HG02943 (cell line): ENCODE data around the gene INTS2.
"Not testable (repeated sequence)": the region's sequence is repeated elsewhere in the genome, so short reads cannot be mapped to it uniquely, and the experiment has no call there.

Experiments used
- ATAC-seq: cut with Tn5 transposase; IDR thresholded peaks from one replicate; pipeline ENCODE4 v1.9.1; 2021; ENCODE audit warnings: mild to moderate bottlenecking, low read depth, moderate library complexity; ENCODE audit not compliant: unreplicated experiment

Gene INTS2

DNA sequence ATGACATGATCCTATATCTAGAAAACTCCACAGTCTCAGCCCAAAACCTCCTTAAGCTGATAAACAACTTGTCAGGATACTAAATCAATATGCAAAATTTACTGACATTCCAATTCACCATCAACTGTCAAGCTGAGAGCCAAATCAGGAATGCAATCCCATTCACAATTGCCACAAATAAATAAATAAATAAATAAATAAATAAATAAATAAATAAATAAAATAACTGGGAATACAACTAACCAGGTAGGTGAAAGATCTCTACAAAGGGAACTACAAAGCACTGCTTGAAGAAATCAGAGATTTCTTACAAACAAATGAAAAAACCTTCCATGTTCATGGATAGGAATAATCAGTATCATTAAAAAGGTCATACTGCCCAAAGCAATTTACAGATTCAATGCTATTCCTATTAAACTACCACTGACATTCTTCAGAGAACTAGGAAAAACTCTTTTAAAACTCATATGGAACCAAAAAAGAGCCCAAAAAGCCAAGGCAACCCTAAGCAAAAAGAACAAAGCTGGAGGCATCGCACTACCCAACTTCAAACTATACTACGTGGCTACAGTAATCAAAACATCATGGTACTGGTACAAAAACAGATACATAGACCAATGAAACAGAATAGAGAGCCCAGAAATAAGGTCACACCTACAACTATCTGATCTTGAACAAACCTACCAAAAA, 102.2 kb downstream of the INTS2 start:
- ATAC-seq: no peak

DNA sequence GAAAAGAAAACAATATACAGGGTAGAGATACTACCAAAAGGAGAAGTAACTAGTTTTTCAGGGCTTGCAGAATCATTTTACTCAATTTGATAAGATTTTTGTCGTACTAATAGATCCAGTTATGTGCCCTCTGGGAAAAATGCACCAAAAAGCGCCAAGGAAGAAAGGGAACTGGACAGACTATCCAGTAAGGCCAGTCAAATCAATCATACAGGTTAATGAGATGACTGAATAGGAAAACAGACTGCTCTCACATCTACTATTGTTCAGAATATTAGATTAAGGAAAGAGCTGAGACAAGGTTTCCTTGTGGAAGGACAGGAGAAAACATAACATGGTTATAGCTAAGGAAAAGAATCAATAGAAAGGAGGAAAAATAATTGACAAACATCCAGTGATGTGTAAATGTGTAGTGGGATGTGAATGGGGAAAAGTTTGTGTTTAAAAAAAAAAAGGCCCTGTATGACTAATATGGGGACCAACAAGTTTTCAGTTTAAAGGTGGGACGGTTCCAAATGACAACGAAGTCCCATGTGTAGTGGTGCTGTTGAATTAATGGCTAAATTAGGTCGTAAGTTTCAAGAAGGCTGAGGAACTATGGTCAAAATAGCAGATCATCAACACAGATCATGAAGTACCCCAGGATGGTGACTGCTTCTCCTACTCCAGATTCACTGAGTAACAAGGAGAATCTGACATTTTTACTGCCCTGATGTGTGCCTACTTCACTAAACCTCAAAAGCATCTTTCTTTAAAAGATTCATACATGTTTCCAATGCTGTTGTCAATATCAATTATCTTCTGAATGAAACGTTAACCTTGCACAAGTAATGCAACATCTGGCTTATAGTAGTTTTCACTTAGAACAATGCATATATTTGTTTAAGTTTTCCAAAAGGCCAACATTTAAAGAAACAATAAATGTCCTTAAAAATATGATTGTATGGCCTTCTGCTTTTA, 105.2 kb downstream of the INTS2 start:
- no peak for ATAC-seq

DNA sequence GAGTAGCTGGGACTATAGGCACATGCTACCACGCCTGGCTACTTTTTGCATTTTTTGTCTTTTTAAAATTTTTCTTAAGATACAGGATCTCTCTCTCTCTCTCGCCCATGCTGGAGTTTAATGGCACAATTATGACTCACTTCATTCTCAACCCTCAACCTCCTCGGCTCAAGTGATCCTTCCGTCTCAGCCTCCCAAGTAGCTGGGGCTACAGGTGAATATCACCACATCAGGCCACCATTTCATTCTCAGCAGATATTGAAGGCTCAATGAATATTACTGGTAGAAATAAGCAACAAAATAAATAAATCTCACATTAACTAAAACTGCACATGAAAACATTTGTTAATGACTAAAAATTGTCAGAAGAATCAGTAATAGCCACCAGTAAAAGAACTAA, 106.1 kb downstream of the INTS2 start:
- ATAC-seq: no peak

DNA sequence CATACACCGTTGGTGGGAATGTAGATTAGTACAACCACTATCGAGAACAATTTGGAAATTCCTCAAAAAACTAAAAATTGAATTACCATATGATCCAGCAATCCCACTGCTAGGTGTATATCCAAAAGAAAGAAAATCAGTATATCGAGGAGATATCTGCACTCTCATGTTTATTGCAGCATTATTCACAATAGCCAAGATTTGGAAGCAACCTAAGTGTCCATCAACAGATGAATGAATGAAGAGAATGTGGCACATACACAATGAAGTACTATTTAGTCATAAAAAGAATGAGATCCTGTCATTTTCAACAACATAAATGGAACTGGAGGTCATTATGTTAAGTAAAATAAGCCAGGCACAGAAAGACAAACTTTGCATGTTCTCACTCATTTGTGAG, 108.5 kb downstream of the INTS2 start:
- ATAC-seq: not testable (repeated sequence)

DNA sequence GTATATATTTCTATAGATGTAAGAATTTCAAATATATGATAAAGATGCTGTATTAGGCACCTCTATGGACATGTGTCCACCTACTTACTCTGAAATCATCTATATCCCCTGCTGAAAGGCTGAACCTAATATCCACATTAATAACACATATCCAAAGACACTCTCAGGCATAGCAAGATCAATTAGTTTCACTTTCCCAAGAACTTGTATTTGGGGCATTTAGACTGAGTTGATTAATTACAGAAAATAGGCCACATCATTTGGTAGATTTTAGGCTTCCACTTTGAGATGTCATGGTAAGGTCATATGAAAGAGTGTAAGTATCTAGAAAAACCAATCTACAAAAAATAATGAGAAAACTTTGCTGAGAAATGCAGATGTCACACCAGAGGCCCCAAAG, 109.6 kb downstream of the INTS2 start:
- ATAC-seq: no peak

DNA sequence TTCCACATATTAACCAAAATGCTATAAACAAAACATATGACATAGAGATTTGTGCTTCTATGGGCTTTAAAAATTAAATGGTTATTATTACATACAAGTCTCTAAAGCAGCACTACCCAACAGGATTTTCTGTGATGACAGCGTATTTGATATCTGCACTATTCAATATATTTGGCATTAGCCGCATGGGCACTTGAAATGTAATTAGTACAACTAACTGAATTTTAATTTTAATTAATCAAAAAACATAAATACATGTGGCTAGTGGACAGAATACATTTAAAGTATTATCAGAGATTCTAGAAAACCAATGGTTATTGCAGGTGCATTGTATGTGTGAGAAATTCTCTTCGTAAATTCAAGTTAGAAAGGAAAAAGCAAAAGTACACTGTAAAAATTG, 110.3 kb downstream of the INTS2 start:
- no peak for ATAC-seq

DNA sequence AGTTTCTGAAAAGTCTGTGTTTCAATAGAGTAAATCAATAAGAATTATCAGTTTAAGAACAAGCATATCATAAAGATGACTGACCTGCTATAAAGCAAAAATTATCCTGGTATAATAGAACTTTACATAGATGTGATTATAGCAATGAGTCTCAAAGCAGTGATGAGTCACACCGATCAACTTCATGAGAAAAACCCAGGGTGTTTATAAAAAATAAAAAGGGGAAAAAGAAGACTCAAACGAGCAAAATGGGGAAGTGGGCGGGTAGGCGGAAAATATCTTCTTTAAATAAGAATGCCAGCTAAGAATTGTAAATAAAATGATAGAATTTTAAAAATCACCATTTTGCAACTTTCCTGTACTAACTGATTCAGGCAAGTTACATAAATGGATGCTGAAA, 111.2 kb downstream of the INTS2 start:
- no peak for ATAC-seq

DNA sequence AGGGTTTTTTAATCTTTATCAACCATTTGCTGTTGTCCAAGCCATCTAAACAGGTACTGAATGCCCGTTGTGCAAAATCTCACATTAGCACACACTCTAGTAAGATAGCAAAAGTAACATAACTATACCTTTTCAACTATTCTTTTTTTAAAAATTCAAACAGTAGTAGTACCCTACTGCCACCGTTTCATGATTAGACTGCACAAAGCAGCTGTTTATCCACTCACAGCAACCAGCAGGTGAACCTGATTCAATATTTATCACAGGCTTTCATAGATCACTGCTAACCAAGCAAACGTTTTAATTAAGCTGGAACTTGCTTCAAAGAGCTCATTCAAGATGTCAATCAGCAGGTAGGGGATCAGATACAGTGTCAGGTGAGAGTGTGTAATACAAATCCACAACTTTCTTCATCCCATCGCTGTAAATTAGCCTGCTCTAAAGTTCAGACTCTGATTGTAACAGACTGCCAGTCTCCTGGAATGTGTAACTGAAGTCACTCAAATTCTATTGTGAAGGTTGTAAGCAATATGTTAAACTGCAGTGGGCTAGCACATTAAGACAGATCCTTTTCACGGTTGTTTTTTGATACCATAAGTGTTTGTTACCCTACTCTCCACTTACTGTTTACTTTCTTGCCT, 111.8 kb downstream of the INTS2 start:
- ATAC-seq: no peak
